MCF 10A (cell line): Measurements from ENCODE around the gene IKBKE. TPM values are rescaled to one million over a fixed set of nuclear protein-coding genes. Genes with fewer than 3 reads are reported as not detected.

ENCODE experiments used
- BruUV-seq: library from RNA; stranded (reverse); fragments of 400-500 nt; replicated peaks from 2 replicates; lab custom pipeline; 2021; lab: Mats Ljungman, UMichigan
- CTCF ChIA-PET: fragments of 300-600 bp; sonication (Branson Sonifier 250); formaldehyde crosslinking; extraction: SDS; loops from one replicate; lab custom pipeline; 2021; ENCODE audit warnings: antibody characterized with exemption, inconsistent platforms; lab: Yijun Ruan, JAX
- POLR2A ChIA-PET: fragments of 300-600, 350-650 bp; sonication (Branson Sonifier 250); formaldehyde crosslinking; extraction: SDS; loops from one replicate; lab custom pipeline; 2020; ENCODE audit warnings: antibody characterized with exemption, inconsistent platforms; lab: Yijun Ruan, JAX
- DNase-seq: peaks from one replicate; pipeline ENCODE4 v3.0.0-alpha.2; 2018; ENCODE audit not compliant: unreplicated experiment
- H3K27ac Mint-ChIP-seq: one replicate; pipeline ENCODE4 v1.8.0; 2022; ENCODE audit warnings: mild to moderate bottlenecking, low read depth, mixed read lengths; ENCODE audit not compliant: unreplicated experiment
- H3K27me3 Mint-ChIP-seq: one replicate; pipeline ENCODE4 v1.8.0; 2022; ENCODE audit warnings: mixed read lengths; ENCODE audit not compliant: insufficient read depth, unreplicated experiment
- H3K36me3 Mint-ChIP-seq: one replicate; pipeline ENCODE4 v1.8.0; 2022; ENCODE audit warnings: mild to moderate bottlenecking, moderate library complexity, mixed read lengths; ENCODE audit not compliant: insufficient read depth, unreplicated experiment
- H3K4me1 Mint-ChIP-seq: one replicate; pipeline ENCODE4 v1.8.0; 2022; ENCODE audit warnings: mixed read lengths; ENCODE audit not compliant: insufficient read depth, unreplicated experiment
- H3K4me3 Mint-ChIP-seq: one replicate; pipeline ENCODE4 v1.8.0; 2022; ENCODE audit warnings: mild to moderate bottlenecking, moderate library complexity, mixed read lengths; ENCODE audit not compliant: unreplicated experiment
- H3K9me3 Mint-ChIP-seq: one replicate; pipeline ENCODE4 v1.8.0; 2022; ENCODE audit warnings: mixed read lengths; ENCODE audit not compliant: unreplicated experiment
- intact Hi-C: fragments of 100-400 bp; cut with micrococcal nuclease; formaldehyde crosslinking; loops from 2 replicates; pipeline ENCODE4 v1.14.1; 2022
- total RNA-seq: library from RNA; stranded (reverse); gene quantifications from 2 replicates; pipeline ENCODE4 v1.2.3, GENCODE V29; 2022
- TF ChIP-seq, protein P1 (sequence below): fragments of 200-600 bp; IDR thresholded peaks from one replicate; pipeline ENCODE4 v1.8.0; 2022; ENCODE audit warnings: antibody characterized with exemption, mild to moderate bottlenecking; ENCODE audit not compliant: unreplicated experiment

Gene IKBKE
- total RNA-seq, 1 experiment from 2014 or later: 12.1 TPM

- no peaks in the 10 kb centered on the region for H3K9me3 Mint-ChIP-seq
- no peak overlapping the region for H3K27ac Mint-ChIP-seq
- ChIA-PET CTCF (interaction anchor here (2.0 to 9.9 kb wide), 2 partner anchors 48 to 60 kb away, joined by 5 to 110 read pairs; no protein-coding TSS in a partner anchor), POLR2A (interaction anchor here (0.7 to 1.2 kb wide), 3 partner anchors 10 to 50 kb away, joined by 3 to 4 read pairs (median 3); no protein-coding TSS in a partner anchor)
- no peak for DNase-seq
- TF ChIP-seq, protein P1, sequence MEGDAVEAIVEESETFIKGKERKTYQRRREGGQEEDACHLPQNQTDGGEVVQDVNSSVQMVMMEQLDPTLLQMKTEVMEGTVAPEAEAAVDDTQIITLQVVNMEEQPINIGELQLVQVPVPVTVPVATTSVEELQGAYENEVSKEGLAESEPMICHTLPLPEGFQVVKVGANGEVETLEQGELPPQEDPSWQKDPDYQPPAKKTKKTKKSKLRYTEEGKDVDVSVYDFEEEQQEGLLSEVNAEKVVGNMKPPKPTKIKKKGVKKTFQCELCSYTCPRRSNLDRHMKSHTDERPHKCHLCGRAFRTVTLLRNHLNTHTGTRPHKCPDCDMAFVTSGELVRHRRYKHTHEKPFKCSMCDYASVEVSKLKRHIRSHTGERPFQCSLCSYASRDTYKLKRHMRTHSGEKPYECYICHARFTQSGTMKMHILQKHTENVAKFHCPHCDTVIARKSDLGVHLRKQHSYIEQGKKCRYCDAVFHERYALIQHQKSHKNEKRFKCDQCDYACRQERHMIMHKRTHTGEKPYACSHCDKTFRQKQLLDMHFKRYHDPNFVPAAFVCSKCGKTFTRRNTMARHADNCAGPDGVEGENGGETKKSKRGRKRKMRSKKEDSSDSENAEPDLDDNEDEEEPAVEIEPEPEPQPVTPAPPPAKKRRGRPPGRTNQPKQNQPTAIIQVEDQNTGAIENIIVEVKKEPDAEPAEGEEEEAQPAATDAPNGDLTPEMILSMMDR: no peak
- BruUV-seq: no TSS peak
- no peaks in the 10 kb centered on the region for H3K27me3 Mint-ChIP-seq
- H3K4me3 Mint-ChIP-seq: no peak overlapping the region
- intact Hi-C loops: no loop called here
- H3K4me1 Mint-ChIP-seq: no peaks in the 10 kb centered on the region
- peaks cover 16% of the 10 kb centered on the region for H3K36me3 Mint-ChIP-seq
Measured at GRCh38 chr1:206538901-206539640, 68.8 kb downstream of the IKBKE start.

GRCh38 chr1:206540044-206540780 lies 69.9 kb downstream of the IKBKE start:
- H3K27ac Mint-ChIP-seq: no peak overlapping the region
- intact Hi-C loops: no loop called here
- H3K27me3 Mint-ChIP-seq: no peaks in the 10 kb centered on the region
- ChIA-PET POLR2A (interaction anchor here (0.7 to 2.0 kb wide), 3 partner anchors 25 to 49 kb away, joined by 3 to 11 read pairs (median 3); no protein-coding TSS in a partner anchor), CTCF (interaction anchor here (0.5 to 9.9 kb wide), 10 partner anchors 22 to 405 kb away, joined by 3 to 281 read pairs (median 6); partner anchors contain the start of gene RASSF5)
- TF ChIP-seq, protein P1: no peak
- no peaks in the 10 kb centered on the region for H3K9me3 Mint-ChIP-seq
- no peak for DNase-seq
- H3K36me3 Mint-ChIP-seq: peaks cover 16% of the 10 kb centered on the region
- BruUV-seq: no TSS peak
- no peaks in the 10 kb centered on the region for H3K4me1 Mint-ChIP-seq
- no peak overlapping the region for H3K4me3 Mint-ChIP-seq

GRCh38 chr1:206541236-206541833 lies 71.1 kb downstream of the IKBKE start:
- intact Hi-C loops: no loop called here
- Mint-ChIP-seq H3K36me3 (peaks cover 16% of the 10 kb centered on the region), H3K9me3 (no peaks in the 10 kb centered on the region), H3K27me3 (no peaks in the 10 kb centered on the region), H3K27ac (no peak overlapping the region), H3K4me3 (no peak overlapping the region), H3K4me1 (no peaks in the 10 kb centered on the region)
- DNase-seq: no peak
- TF ChIP-seq, protein P1: no peak
- BruUV-seq: no TSS peak
- POLR2A ChIA-PET: interaction anchor here (1.0 to 2.0 kb wide), 3 partner anchors 15 to 38 kb away, joined by 3 to 11 read pairs (median 4); partner anchors contain the start of gene RASSF5
- CTCF ChIA-PET: interaction anchor here (0.6 to 9.9 kb wide), 12 partner anchors 21 to 1283 kb away, joined by 3 to 281 read pairs (median 4); partner anchors contain the start of gene RASSF5
